HL-60 (cell line): ENCODE measurements around the gene IL4I1.

Experiments
- CTCF ChIP-seq: IDR thresholded peaks from one replicate; pipeline ENCODE4 v1.5.1; 2011; ENCODE audit warnings: low read length, control low read depth, inconsistent platforms; ENCODE audit not compliant: insufficient read depth
- POLR2AphosphoS5 ChIP-seq: IDR thresholded peaks from 2 replicates; pipeline ENCODE4 v1.6.1; 2012; ENCODE audit warnings: low read depth
- REST ChIP-seq: IDR thresholded peaks from 2 replicates; pipeline ENCODE4 v1.6.1; 2012; ENCODE audit warnings: low read depth; ENCODE audit not compliant: insufficient replicate concordance

DNA sequence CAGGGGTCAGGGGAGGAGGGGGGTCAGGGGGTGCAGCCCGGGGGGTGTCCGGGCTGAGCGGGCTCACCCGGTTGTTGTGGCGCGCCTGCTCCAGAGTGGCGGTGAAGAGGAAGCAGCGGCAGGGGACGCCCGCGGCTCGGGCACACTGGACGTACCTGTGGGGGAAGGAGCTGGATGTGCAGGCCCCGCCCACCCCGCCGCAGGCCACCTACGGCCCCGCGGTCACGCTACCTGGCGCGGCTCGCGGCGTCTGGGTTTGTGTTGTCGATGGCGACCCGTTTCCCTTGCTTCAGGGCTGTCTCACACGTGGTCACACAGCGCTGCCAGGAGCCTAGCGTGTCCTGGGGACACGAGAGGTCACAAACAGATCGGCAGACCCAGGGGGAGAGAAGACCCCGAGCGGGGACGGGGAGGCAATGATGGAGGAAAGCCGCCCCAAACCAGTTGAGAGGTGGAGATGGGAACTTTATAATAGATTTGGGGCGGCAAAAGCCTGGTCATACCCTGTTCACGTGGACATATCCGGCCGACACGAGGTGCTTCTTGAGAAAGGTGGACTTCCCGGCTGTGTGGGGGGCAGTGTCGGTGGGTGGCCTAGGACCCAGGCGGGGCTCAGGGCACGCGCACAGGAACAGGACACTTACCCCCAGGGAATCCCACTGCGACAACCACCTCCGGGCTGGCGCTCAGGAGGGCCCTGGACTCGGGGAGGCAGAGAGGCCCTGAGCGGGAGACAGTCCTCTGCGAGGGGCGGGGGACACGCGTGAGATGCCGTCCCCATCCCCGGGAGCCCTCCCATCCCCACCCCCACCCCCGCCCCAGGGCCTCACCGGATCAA is 34.9 kb downstream of the IL4I1 start:
- no peak for TF ChIP-seq CTCF
- no peak for TF ChIP-seq POLR2AphosphoS5
- TF ChIP-seq REST: no peak
